GM12878 (cell line): ENCODE results near the gene PRKCD. TPM values are rescaled to one million over a fixed set of nuclear protein-coding genes. Genes with fewer than 3 reads are reported as not detected.
A peak's percentile ranks its signal among the peaks of the same experiment; 100 is the strongest.

Source experiments
- BCL11A ChIP-seq: IDR thresholded peaks from 2 replicates; pipeline ENCODE4 v1.6.1; 2011; ENCODE audit warnings: low read depth, low read length
- CREM ChIP-seq: IDR thresholded peaks from 2 replicates; pipeline ENCODE4 v1.6.1; 2014; ENCODE audit warnings: antibody characterized with exemption, low read depth
- EGR1 ChIP-seq, 2 experiments: IDR thresholded peaks; 1 replicate in 1 of 2; 2 replicates in 1 of 2; pipeline ENCODE4 v1.6.1; 2011 to 2012; ENCODE audit warnings: low read depth in 2 of 2, low read length in 2 of 2, borderline replicate concordance in 1 of 2, mild to moderate bottlenecking in 1 of 2, moderate library complexity in 1 of 2
- FOXM1 ChIP-seq: IDR thresholded peaks from 2 replicates; pipeline ENCODE4 v1.6.1; 2012; ENCODE audit warnings: low read depth, mild to moderate bottlenecking, inconsistent platforms, low read length, moderate library complexity
- GATAD2B ChIP-seq: fragments of 450-650 bp; conservative IDR thresholded peaks from 2 replicates; pipeline ENCODE4 v1.6.1; 2017; ENCODE audit warnings: low read depth, mild to moderate bottlenecking, moderate library complexity
- LARP7 ChIP-seq: fragments of 450-650 bp; IDR thresholded peaks from 2 replicates; pipeline ENCODE4 v1.6.1; 2017; ENCODE audit warnings: mild to moderate bottlenecking
- MEF2A ChIP-seq: IDR thresholded peaks from 2 replicates; pipeline ENCODE4 v1.6.1; 2011; ENCODE audit warnings: low read depth, mild to moderate bottlenecking, low read length, moderate library complexity; ENCODE audit not compliant: insufficient read depth
- PAX8 ChIP-seq: fragments of 450-650 bp; IDR thresholded peaks from 2 replicates; pipeline ENCODE4 v1.6.1; 2017; ENCODE audit warnings: mild to moderate bottlenecking, moderate library complexity
- PKNOX1 ChIP-seq: fragments of 450-650 bp; IDR thresholded peaks from 2 replicates; pipeline ENCODE4 v1.6.1; 2016; ENCODE audit warnings: mild to moderate bottlenecking
- PML ChIP-seq: IDR thresholded peaks from 2 replicates; pipeline ENCODE4 v1.6.1; 2012; ENCODE audit warnings: low read length, inconsistent platforms
- POLR2AphosphoS5 ChIP-seq: IDR thresholded peaks from 2 replicates; pipeline ENCODE4 v1.6.1; 2011; ENCODE audit warnings: mild to moderate bottlenecking, low read length, inconsistent platforms
- RELA ChIP-seq: fragments of 450-650 bp; IDR thresholded peaks from 2 replicates; pipeline ENCODE4 v1.8.0; 2014; ENCODE audit warnings: borderline replicate concordance; ENCODE audit not compliant: partially characterized antibody
- SMC3 ChIP-seq: IDR thresholded peaks from 2 replicates; pipeline ENCODE4 v1.6.1; 2011; ENCODE audit warnings: low read length, improper control_type of control experiment, borderline replicate concordance
- SUZ12 ChIP-seq: fragments of 200-600 bp; sonication (generic); IDR thresholded peaks from one replicate; pipeline ENCODE4 v1.6.1; 2018; ENCODE audit warnings: antibody characterized with exemption, mild to moderate bottlenecking; ENCODE audit not compliant: unreplicated experiment
- TAF1 ChIP-seq: IDR thresholded peaks from 2 replicates; pipeline ENCODE4 v1.6.1; 2011; ENCODE audit warnings: mild to moderate bottlenecking, low read depth, low read length, borderline replicate concordance
- TARDBP ChIP-seq: IDR thresholded peaks from 2 replicates; pipeline ENCODE4 v1.6.1; 2016; ENCODE audit warnings: borderline replicate concordance
- polyA plus RNA-seq, 11 experiments: library from polyadenylated mRNA; depleted of rRNA in 4 of 11; unstranded in 6 of 11; stranded (reverse) in 5 of 11; fragments of >200 nt; fragmentation: Nextera tagmentation in 4 of 11; fragmentation: Illumina TruSeq in 1 of 11; extraction: Ambion mirVana in 4 of 11; extraction: Trizol in 1 of 11; gene quantifications; 1 replicate in 1 of 11; 2 replicates in 10 of 11; pipeline versions ENCODE4 v1.2.1 to v1.2.3, GENCODE V29; 2011 to 2016; ENCODE audit warnings: inconsistent platforms in 2 of 11, missing spikeins in 2 of 11, low read depth in 1 of 11
- total RNA-seq, 4 experiments: library from RNA; depleted of rRNA in 3 of 4; stranded (reverse); fragments of >200 nt in 3 of 4; fragmentation: Illumina TruSeq in 1 of 4; extraction: Trizol in 1 of 4; gene quantifications; 2 replicates each; pipeline versions ENCODE4 v1.2.1 to v1.2.3, GENCODE V29; 2013 to 2021
- TF ChIP-seq, protein P1 (sequence below): IDR thresholded peaks from 2 replicates; pipeline ENCODE4 v1.6.1; 2011; ENCODE audit warnings: borderline replicate concordance, low read depth, mild to moderate bottlenecking, moderate library complexity, low read length; ENCODE audit not compliant: insufficient read depth, poor library complexity, severe bottlenecking
- TF ChIP-seq, protein P2 (sequence below): fragments of 150-350 bp; IDR thresholded peaks from 2 replicates; pipeline ENCODE4 v1.6.1; 2014; ENCODE audit warnings: mild to moderate bottlenecking, low read depth, low read length
- TF ChIP-seq, protein P3 (sequence below): fragments of 450-650 bp; IDR thresholded peaks from 2 replicates; pipeline ENCODE4 v1.6.1; 2017; ENCODE audit warnings: low read depth, mild to moderate bottlenecking, moderate library complexity

PRKCD gene
- total and polyA plus RNA-seq, 10 of the 15 experiments (the other 5 are each of a cell fraction or from before 2014, with no cell fraction given) = 10.0 to 114 (median 42.4) TPM

GRCh38 chr3:53161820-53162671 lies 1.0 kb downstream of the PRKCD start (continued):
- TF ChIP-seq, protein P1, sequence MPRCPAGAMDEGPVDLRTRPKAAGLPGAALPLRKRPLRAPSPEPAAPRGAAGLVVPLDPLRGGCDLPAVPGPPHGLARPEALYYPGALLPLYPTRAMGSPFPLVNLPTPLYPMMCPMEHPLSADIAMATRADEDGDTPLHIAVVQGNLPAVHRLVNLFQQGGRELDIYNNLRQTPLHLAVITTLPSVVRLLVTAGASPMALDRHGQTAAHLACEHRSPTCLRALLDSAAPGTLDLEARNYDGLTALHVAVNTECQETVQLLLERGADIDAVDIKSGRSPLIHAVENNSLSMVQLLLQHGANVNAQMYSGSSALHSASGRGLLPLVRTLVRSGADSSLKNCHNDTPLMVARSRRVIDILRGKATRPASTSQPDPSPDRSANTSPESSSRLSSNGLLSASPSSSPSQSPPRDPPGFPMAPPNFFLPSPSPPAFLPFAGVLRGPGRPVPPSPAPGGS = peak; percentile 28
- TF ChIP-seq SUZ12 (no peak), PML (no peak), PKNOX1 (peak; percentile 68), BCL11A (0 out of 2 replicates have a peak, but pooled peaks have one; percentile 21), PAX8 (no peak), GATAD2B (peak; percentile 37; the same call in 1 of the 2 replicates), LARP7 (peak; percentile 21; the same call in 1 of the 2 replicates), TAF1 (no peak), EGR1 (IDR thresholded peaks at IDR 0.05; ENCODE audit: borderline replicate concordance in 1 of 2, low read depth in 2 of 2, low read length in 2 of 2) (peak in 1 of 2 experiments; percentile 96; a peak in 2 of 3 replicates), SMC3 (no peak), CREM (no peak; the same call in 1 of the 2 replicates), RELA (no peak), FOXM1 (no peak), MEF2A (0 out of 2 replicates have a peak, but pooled peaks have one; percentile 19), POLR2AphosphoS5 (no peak; the same call in 1 of the 2 replicates), TARDBP (no peak)
- TF ChIP-seq, protein P2, sequence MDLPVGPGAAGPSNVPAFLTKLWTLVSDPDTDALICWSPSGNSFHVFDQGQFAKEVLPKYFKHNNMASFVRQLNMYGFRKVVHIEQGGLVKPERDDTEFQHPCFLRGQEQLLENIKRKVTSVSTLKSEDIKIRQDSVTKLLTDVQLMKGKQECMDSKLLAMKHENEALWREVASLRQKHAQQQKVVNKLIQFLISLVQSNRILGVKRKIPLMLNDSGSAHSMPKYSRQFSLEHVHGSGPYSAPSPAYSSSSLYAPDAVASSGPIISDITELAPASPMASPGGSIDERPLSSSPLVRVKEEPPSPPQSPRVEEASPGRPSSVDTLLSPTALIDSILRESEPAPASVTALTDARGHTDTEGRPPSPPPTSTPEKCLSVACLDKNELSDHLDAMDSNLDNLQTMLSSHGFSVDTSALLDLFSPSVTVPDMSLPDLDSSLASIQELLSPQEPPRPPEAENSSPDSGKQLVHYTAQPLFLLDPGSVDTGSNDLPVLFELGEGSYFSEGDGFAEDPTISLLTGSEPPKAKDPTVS = no peak
- TF ChIP-seq, protein P3, sequence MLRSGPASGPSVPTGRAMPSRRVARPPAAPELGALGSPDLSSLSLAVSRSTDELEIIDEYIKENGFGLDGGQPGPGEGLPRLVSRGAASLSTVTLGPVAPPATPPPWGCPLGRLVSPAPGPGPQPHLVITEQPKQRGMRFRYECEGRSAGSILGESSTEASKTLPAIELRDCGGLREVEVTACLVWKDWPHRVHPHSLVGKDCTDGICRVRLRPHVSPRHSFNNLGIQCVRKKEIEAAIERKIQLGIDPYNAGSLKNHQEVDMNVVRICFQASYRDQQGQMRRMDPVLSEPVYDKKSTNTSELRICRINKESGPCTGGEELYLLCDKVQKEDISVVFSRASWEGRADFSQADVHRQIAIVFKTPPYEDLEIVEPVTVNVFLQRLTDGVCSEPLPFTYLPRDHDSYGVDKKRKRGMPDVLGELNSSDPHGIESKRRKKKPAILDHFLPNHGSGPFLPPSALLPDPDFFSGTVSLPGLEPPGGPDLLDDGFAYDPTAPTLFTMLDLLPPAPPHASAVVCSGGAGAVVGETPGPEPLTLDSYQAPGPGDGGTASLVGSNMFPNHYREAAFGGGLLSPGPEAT = peak; percentile 75
